GM18499 (cell line): Measurements from ENCODE around the gene OR2A7.
"Not testable (repeated sequence)": the region's sequence is repeated elsewhere in the genome, so short reads cannot be mapped to it uniquely, and the experiment has no call there.

Source experiments
- ATAC-seq: cut with Tn5 transposase; IDR thresholded peaks from one replicate; pipeline ENCODE4 v1.9.1; 2021; ENCODE audit warnings: moderate number of reproducible peaks; ENCODE audit not compliant: insufficient read depth, unreplicated experiment

OR2A7 gene, protein sequence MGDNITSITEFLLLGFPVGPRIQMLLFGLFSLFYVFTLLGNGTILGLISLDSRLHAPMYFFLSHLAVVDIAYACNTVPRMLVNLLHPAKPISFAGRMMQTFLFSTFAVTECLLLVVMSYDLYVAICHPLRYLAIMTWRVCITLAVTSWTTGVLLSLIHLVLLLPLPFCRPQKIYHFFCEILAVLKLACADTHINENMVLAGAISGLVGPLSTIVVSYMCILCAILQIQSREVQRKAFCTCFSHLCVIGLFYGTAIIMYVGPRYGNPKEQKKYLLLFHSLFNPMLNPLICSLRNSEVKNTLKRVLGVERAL

DNA sequence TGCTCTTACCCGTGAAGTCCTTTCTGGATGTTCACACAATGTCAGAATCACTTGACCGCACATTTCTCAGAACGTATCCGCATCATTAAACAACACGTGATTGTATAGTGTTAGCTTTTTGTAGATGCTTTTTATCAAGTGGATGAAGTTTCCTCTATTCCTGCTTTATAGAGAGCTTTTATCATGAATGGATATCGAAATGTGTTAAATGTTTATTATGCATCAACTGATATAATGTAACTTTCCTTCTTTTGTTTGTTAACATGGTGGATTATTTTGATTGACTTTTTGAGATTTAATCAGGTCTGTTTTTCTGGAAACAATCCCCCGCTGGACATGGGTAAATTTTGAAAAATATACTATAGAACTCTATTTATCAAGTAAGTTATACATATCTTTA, at the start of gene OR2A7:
Gene OR2A7, minus strand, starts transcription at position 101 of the 400 bp plus-strand sequence. CDS start 5,164 bp downstream, outside the sequence.
- ATAC-seq = not testable (repeated sequence)

DNA sequence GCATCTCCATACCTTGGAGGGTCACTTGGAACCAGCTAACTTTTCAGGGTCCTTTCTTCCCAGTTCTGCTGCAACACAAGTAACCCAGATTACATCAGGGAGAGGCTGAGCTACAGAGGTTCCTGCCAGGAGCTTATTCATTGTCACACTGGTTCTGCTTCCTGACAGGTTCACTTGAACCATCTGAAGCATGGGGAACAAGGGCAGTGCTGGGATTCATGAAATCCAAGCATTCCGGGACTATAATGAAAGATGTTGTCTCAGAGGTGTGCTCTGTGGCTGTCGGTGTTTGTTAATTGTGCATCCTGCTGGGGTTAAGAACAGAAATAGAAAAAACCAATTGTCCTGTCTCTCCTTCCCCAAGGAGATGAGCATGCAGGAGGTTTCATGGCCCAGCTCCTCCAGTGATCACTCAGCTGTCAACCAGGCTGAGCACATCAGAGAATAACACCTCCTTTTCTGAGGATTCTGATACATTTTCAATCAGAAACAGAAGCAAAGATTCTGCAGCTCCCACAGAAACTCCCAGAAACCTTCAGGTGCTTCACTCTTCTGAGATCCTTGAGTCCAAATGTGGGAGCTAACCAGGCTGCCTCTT, 47.4 kb upstream of the OR2A7 start, which contains the start of gene OR2A1:
Gene OR2A1, plus strand, starts transcription at position 548 of the 598 bp plus-strand sequence. CDS start 5,706 bp downstream, outside the sequence.
- ATAC-seq = not testable (repeated sequence)

DNA sequence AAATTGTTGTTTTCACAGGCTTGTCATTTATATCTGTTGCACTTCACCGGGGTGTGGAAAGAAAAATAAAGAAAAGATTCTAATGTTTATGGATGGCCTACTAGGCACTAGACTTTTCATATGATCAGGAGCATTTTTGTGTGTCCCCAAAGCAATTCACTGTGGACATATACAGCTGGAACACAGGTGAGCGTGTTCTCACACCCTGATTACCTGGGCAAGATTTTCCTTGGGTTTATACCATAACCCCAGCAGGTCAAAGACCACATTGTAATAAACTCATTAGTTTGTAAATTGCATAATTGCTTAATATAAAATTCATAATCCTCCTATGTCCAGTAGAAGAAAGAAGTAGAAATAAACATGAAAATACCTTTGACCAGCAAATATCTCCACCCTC, 46.6 kb upstream of the OR2A7 start:
- ATAC-seq = not testable (repeated sequence)

DNA sequence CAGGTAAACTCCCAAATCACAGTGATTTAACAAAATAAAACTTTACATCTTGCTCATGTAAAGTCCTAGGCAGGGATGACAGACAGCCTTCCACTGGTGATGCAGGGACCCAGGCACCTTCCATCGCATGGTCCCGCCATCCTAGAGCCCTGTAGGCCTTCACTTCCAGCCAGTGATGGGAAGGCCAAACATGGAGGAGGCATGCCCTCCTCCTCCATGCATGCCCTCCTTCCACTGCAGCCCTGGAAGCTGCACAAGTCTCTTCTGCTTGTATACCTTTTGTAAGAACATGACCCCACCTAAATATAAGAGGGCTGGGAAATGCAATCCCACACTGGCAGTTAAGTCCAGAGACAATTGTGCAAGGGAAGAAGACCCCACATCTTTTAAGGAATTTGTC, 45.1 kb upstream of the OR2A7 start:
- not testable (repeated sequence) for ATAC-seq

DNA sequence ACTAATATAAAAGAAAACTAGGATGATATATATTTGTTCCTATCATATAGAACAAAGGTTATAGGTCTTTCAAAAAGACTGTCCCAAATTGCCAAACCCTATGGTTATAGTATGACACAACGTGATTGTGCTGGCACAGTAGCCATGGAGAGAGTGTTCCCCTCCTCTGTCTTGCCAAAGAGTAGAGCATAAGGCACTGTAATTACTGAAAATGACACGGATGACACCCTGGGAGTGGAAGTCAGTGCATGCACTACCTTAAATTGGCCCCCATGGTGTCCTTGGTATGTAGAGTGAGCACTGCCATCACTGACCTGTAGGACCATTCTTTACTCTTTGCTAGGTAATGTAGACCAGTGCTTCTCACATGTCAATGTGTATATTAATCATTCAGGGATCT, 40.6 kb upstream of the OR2A7 start:
- ATAC-seq = not testable (repeated sequence)

DNA sequence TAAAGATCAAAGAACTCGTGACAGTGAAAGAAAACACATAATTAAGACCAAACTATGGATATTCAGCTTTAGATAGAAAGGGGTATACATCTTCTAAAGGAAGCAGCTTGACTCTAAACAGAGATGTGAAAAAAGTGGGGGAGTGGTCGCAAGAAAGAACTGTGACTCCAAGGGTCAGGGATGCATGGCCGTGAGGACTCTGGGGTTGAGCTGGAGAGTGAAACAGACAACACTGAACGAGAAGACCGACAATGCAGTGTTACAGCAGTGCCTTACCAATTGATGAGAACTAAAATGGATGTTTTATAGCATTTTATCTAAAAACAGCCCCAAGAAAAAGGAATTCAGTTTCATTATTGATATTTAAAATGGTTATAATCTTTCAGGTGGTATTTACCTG, 39.0 kb upstream of the OR2A7 start:
- ATAC-seq = not testable (repeated sequence)

DNA sequence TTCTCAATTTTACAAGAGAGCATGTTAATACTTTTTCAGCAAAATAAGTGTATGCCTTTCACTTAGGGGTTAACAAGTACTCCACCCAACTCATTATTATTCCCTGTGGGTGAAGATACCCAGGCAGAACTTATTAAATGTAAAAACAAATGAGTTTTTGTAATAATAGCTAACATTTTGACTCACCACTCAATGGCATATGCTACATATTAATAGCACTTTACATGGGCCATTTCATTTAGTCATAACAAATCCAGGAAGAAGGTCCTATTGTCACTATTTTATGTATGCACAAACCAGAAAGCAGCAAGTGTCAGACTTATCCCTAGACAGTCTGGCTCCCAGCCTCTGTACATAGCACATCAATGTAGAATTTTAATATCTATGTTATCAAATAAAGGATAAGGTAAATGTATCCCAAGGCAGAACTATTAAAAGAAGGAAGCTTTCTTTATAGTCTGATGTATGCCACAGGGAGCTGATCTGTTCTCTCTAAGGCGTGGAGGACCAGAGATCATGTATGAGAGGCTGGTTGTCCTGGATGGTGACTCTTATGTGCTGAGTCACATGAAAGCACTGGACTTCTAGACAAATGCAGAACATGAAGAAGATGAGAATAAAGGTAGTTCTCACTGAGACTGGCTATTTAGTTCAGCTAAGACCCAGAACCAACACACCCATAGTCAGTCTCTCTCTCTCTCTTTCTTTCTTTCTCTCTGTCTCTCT, 38.1 kb upstream of the OR2A7 start:
- not testable (repeated sequence) for ATAC-seq

DNA sequence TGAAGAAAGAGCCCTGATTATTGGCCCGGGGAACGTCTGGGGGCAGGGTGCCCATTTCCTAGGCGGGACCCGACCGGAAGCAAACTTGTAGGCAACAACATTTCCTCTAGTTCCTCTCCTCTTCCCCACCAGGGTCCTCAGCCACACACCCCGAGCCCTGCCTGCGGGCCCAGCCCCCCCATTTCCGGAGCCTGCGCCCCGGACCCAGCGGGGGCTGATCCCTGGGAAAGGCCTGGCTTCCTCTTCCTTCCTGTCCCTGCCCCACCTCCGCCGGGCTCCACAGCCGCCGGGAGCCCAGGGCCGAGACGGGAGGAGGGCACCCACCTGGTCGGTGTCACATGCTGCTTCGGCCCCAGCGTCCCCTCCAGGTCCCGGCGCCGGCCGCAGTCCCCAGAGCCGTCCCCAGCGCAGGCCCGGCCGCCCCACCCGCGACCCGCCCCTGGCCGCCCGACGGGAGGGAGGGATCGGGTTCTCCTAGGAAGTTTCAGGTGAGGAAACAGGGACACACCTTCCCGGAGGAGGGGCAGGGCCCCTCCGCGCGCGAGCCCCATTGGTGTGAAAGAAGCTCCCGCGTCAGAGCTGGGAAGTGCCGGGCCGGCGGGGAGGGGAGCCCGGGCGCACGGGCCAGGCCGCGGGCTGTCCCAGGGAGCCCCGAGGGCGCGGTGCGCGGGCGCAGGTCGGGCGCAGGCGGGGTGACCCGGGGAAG, 29.4 kb upstream of the OR2A7 start:
- peak; percentile 62 for ATAC-seq

DNA sequence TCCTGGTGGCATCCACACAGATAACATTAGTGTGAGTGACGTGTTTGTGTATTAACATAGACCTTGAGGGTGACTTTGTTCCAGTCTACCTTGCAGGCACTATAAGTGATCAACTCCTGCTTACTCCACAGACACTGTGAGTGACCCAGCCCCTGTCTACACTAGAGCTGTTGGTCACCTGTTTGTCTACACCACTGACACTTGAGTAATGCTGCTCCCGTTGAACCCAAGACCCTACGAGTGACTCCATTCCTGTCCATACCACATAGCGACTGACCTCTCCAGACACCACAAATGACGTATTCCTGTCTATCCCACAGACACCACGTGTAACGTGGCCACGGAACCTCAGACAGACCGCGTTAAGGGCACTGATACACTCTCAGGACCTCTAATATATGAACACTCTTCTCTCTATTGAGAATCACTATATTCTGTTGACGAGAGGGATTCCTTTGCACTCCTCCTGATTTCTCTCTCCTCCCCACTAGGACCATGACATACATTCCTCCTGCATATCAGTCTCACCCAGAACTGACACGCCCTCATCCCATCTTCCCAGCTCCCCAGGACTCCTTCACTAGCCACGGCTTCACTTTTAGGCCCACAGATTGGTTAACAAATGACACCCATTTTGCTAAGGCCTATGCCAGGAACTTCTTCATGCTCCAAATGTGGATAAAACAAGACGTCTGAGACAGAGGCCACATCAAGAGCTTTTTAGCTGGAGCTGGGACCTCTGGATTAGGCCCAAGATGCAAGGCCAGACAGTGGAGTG, 28.0 kb upstream of the OR2A7 start:
- not testable (repeated sequence) for ATAC-seq

DNA sequence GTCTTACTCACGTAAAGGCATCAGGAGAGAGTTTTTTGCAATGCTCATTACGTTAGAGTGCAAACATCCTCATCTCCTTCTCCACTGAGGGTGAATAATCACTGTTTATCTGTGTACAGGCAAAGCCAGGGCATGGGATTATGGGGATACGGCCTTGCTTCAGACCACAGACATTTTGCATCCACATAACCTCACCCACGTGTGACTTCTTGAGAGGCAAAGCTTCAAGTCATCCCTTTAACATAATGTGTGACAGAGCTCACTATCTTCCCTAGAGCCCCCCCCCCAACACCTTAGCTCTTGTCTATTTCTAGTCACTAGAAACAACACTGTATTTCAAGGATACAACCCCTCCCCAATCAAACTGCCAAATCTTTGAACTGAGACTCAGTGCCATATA, 27.0 kb upstream of the OR2A7 start:
- ATAC-seq = not testable (repeated sequence)

DNA sequence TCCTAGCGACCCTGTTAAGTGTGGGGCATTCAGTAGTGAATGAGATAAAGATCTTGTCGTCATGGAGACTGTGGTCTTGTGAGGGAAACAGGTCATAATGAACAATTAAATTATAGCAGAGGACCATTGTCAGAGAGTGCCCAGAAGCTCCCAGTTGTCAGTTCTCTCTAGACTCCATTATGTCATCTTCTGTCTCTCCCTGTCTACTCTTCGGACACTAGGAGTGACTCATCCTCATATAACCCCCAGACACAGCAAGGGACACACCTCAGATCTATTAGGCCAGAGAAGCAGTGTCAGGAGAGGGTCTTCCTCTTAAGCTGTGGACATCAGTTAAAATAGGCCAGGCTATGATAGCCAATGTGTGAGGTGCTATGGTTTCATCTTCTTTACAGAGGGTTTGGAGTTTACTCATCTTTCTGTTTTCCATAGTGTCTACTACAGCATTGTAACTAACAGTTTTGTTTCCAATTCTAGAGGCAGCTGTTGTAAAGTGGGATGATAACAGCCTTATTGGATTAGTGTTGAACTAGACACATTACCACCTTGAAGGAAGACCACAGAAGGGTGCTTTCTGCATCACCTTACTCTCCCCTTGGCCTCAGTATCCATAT, 22.7 kb upstream of the OR2A7 start:
- ATAC-seq = not testable (repeated sequence)

DNA sequence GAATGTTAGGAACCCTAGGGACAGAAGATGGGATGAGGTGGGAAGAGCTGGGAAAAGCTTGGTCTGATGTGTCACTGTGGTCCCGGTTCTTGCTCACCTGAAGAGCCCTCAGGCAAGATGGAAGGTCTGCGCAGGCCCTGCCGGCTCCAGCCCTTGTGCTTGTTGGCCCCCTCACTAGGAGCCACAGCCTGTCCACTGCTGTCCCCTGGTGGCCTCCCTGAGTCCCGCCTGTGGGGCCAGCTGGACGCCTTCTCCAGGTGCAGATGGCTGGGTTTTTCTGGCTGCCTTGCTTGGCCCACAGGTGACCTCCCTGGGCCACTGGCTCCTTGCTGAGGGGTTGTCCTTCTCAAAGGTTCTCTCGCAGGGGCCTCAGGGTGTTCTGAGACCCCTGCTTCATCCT, 19.1 kb upstream of the OR2A7 start:
- ATAC-seq = not testable (repeated sequence)

DNA sequence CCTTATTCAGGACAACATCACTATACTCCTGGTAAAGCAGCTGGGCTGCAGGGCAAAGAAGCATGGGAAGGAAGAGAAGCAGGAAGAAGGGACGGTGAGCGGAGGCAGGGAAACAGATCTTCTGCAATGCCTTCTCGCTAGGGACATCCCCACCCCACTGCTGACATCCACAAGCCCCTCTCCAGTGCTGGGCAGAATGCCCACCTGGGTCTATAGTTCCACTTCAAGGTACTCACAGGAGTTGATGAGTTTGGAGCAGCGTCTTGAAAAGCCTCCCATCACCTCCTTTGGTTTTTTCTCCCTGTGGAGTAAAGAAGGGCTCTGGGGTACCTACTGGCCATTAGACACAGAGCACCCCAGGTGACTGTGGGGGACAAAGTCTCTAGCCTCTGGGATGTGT, 17.9 kb upstream of the OR2A7 start:
- not testable (repeated sequence) for ATAC-seq

DNA sequence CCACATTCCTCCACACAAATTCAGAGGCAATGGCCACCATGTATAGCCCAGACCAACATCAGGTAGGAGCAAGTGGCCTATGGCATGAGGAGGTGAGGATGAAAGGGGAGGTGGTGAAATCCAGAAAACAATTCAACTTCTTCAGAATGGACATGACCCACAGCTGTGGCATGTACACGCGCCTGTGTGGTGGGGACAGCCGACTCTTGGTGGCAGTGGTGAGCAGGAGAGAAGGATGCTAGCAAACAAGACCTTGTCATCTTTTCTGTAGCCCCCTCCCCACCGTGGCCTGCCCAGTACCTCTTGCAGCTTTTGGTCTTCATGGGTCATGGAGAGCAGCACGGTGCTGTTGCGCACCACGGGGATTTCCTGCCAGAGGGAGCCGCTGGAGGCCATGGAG, 17.4 kb upstream of the OR2A7 start:
- ATAC-seq = not testable (repeated sequence)

DNA sequence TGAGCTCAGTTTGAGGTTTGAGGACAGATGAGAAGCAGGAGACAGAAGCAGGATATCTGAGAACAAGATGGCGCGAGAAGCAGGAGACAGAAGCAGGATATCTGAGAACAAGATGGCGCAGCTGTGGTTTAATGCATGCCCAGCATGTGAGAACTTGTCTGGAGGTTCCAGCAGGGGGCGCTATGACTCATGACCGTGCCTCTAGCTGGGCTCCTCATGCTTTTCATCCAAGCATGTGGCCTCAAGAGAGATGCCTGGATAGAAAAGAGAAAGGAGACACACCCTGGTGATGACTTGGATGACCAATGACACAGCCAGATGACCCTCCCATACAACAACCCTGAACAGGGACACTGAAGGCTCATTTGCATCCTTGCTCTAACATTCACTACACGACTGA, 15.4 kb upstream of the OR2A7 start:
- not testable (repeated sequence) for ATAC-seq

DNA sequence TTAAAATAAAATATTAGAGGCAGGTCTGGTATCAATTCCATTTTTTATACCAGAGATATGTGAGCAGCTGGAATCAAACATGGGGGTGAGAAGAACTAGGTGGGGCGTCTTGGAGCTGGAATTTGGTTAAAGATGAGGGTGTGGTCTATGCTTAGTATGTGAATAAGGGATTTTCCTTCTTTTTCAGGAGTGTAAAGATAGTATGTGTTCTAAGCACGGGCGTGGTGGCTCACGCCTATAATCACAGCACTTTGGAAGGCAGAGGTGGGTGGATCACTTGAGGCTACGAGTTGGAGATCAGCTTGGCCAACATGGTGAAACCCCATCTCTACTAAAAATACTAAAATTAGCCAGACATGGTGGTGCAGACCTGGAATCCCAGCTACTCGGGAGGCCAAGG, 10.7 kb upstream of the OR2A7 start:
- ATAC-seq = not testable (repeated sequence)

DNA sequence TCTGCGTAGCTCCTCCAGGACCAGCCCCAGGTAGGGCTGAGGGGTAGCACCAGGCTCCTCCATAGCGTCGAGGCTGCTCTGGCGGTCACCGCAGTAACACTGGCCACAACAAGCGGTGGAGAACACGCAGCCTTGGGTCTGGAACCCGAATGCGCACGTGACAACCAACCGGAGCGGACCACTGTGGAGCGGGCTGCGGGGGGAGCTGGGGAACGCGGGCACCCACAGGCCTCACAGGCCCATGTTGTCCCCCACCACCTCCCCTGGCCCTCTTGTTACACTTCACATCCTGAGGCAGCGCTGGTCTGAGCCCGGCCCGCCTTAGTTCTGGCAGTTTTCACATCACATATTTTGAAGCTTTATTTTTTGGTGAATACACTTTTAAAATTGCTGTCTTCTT, 4.6 kb upstream of the OR2A7 start, which contains the start of gene CTAGE8:
Gene CTAGE8, minus strand, starts transcription at position 101 of the 400 bp plus-strand sequence. Its CDS starts 38 bp downstream, at position 63.
- ATAC-seq = not testable (repeated sequence)

DNA sequence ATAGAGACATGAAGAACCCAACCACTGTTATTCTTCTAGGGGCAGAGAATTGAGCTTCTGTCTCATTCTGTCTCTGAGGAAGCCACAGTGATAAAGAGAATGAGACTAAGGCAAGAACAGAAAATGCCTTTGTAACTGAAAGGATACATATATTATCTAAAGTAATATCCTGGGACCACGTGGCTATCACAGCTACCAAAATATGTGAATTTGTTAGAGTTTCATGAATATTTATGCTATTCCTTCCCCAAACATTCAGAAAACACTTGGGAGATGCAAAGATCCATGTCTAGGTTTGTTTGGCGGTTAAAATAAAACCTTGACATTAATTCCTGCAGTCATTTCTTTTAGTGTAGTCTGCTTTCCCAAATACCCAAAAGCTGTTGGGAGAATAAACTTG, 2.5 kb downstream of the OR2A7 start:
- not testable (repeated sequence) for ATAC-seq

DNA sequence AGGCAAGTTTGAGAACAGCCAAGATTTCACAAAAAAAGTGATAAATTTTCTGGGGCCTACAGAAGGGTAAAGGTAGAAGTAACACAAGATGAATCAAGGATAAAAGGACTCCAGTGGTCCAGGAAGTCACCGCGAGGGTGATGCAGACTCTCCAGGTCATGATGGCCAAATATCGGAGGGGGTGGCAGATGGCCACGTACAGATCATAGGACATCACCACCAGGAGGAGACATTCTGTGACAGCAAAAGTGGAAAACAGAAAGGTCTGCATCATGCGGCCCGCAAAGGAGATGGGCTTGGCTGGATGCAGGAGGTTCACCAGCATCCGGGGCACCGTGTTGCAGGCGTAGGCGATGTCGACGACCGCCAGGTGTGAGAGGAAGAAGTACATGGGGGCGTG, 5.5 kb downstream of the OR2A7 start:
- ATAC-seq = not testable (repeated sequence)
